Lower leg skin (tissue), 4 donors: ENCODE measurements around the gene MS4A8. TPM values are rescaled to one million over a fixed set of nuclear protein-coding genes. Genes with fewer than 3 reads are reported as not detected.
"Not testable (repeated sequence)": the region's sequence is repeated elsewhere in the genome, so short reads cannot be mapped to it uniquely, and the experiment has no call there.

ENCODE experiments used
- DNase-seq, 2 donors: peaks; one replicate each; pipeline ENCODE4 v3.0.0-alpha.2; 2019; ENCODE audit warnings: low spot score in 2 of 2
- H3K4me3 ChIP-seq: fragments of 200-600 bp; sonication (generic); 2 replicates; pipeline ENCODE4 v1.5.1; 2017; ENCODE audit warnings: mild to moderate bottlenecking, low read depth; ENCODE audit not compliant: poor library complexity, severe bottlenecking
- CTCF ChIP-seq, 3 donors: fragments of 450-650 bp; IDR thresholded peaks; one replicate each; pipeline ENCODE4 v1.5.1; 2016; ENCODE audit warnings: antibody characterized with exemption in 3 of 3, mild to moderate bottlenecking in 3 of 3, moderate library complexity in 2 of 3
- POLR2A ChIP-seq, 2 donors: fragments of 450-650 bp; IDR thresholded peaks; one replicate each; pipeline ENCODE4 v1.6.1; 2016 to 2017; ENCODE audit warnings: antibody characterized with exemption in 2 of 2, mild to moderate bottlenecking in 1 of 2, moderate library complexity in 1 of 2
- WGBS, 2 donors: methylation state at CpG; one replicate each; pipeline ENCODE4 v1.1.5; 2018; 5-methylcytosine and 5-hydroxymethylcytosine counted together
- intact Hi-C: fragments of 100-400 bp; cut with DNase I; formaldehyde crosslinking; loops from one replicate; pipeline ENCODE4 v1.15.0; 2023; ENCODE audit warnings: low total_unique reads
- total RNA-seq, 4 donors: library from RNA; depleted of rRNA; stranded (reverse); fragments of >200 nt; gene quantifications; one replicate each; pipeline ENCODE4 v1.1.0, GENCODE V29; 2016

MS4A8 gene
- total RNA-seq, 4 donors from 2014 or later, result not detected

- DNase-seq, result peak in 1 of 2 donors; percentile 68
- TF ChIP-seq POLR2A (IDR thresholded peaks at IDR 0.05), result no peak
- TF ChIP-seq CTCF (IDR thresholded peaks at IDR 0.05), result no peak
- intact Hi-C loops, result no loop called here
- no peak overlapping the region for H3K4me3 ChIP-seq
- WGBS, 2 donors, result 88 to 90% methylated on average over 19 of the region's 19 CpGs
Measured at GRCh38 chr11:60757231-60757800, 57.9 kb downstream of the MS4A8 start.

- H3K4me3 ChIP-seq, intact Hi-C loops, DNase-seq: not testable (repeated sequence)
- WGBS, 2 donors, result 88 to 91% methylated on average over 4 of the region's 4 CpGs
Measured at GRCh38 chr11:60758671-60759070, 59.3 kb downstream of the MS4A8 start.

DNA sequence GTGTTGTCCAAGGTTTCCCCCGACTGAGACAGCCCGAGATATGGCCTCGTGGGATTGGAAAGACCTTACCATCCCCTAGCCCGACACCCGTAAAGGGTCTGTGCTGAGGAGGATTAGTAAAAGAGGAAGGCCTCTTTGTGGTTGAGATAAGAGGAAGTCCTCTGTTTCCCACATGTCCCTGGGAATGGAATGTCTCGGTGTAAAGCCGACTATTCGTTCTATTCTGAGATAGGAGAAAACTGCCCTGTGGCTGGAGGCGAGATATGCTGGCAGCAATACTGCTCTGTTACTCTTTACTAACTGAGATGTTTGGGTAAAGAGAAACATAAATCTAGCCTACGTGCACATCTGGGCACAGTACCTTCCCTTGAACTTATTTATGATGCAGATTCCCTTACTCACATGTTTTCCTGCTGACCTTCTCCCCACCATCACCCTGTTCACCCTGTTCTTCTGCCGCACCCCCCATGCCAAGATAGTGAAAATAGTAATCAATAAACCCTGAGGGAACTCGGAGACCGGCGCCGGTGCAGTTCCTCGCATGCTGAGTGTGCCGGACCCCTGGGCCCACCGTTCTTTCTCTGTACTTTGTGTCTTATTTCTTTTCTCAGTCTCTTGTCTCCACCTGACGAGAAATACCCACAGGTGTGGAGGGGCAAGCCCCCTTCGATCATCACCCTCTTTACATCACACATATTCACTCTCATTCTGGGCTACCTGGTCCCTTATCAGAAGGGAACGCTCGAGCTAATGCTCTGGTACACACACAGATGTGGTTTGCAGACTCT, 60.2 kb downstream of the MS4A8 start:
- WGBS, 2 donors, result 56 to 67% methylated on average over 22 of the region's 22 CpGs
- DNase-seq, result peak in 1 of 2 donors; percentile 60
- intact Hi-C loops, H3K4me3 ChIP-seq: not testable (repeated sequence)

DNA sequence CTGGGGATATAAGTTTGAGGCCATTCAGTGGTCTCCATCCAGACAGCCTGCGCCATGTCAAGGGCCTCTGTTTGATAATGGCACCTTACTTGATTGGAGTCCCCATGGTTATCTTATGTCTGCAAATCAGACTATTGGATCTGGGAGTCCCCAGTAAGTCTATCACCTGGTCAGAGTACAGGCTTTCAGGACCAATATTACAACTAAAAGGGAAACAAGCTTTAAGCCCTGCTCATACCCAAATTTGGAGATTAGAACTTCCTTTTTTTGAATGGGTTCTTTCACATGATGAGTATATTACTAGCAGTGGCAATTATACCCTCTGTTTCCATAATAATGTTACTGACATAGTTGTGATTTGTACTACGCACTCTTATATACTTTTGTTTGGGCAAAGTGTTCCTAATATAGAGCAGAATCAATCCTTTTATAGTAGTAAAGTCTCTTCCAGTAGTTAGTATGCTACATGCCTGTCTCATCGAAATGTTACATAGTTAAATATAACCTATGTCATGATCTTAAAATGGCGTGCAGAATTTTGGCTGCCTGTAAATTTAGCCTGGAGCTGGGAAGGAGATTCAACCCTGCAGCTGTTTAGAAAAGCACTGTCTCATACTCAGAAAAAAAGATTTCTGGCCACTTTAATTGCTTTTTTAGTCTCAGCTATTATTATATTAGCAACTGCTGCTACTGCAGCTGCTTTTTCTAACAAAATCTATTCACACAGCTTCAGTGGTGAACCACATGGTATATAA, 62.2 kb downstream of the MS4A8 start:
- no peak overlapping the region for H3K4me3 ChIP-seq
- 61 to 62% methylated on average over 4 of the region's 4 CpGs for WGBS, 2 donors
- DNase-seq, result no peak
- no peak for TF ChIP-seq CTCF (IDR thresholded peaks at IDR 0.05)
- no peak for TF ChIP-seq POLR2A (IDR thresholded peaks at IDR 0.05)
- intact Hi-C loops, result no loop called here

GRCh38 chr11:60762851-60763691, 63.7 kb downstream of the MS4A8 start:
- intact Hi-C loops, result no loop called here
- H3K4me3 ChIP-seq, result no peak overlapping the region
- TF ChIP-seq POLR2A (IDR thresholded peaks at IDR 0.05) (no peak), CTCF (IDR thresholded peaks at IDR 0.05) (no peak)
- 68 to 69% methylated on average over 11 of the region's 11 CpGs for WGBS, 2 donors
- no peak for DNase-seq

DNA sequence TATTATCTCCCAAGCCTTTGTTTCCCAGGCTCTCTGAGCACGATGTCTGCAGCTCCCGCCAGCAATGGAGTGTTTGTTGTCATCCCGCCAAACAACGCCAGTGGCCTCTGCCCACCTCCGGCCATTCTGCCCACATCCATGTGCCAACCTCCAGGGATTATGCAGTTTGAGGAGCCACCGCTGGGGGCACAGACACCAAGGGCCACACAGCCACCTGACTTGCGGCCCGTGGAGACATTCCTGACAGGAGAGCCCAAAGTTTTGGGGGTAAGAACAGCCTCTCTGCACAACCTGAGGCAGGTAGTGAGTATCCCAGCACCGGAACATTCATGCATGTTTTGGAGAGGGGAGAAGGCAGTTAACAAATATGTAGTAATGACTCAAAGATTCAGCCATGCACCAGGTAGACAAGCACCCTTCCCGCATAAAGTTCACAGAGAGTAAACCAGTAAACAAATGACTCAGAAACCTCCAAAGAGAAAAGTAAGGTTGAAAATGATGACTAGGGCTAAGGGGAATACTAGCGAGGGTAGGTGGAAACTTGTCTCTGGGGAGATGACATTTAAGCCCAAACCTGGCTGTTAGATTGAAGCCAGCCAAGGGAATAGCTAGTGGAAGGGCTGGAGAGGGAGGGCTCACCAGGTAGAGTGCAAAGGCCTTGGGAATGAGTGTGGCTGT, 64.4 kb downstream of the MS4A8 start:
- TF ChIP-seq POLR2A (IDR thresholded peaks at IDR 0.05), result no peak
- no peak for TF ChIP-seq CTCF (IDR thresholded peaks at IDR 0.05)
- 94 to 95% methylated on average over 11 of the region's 11 CpGs for WGBS, 2 donors
- no peak for DNase-seq

More for the DNA sequence above, 64.4 kb downstream of the MS4A8 start:
- intact Hi-C loops, result no loop called here
- H3K4me3 ChIP-seq, result no peak overlapping the region
